HG03378 (cell line): ENCODE results near the gene ASPHD1.
"Not testable (repeated sequence)": the region's sequence is repeated elsewhere in the genome, so short reads cannot be mapped to it uniquely, and the experiment has no call there.

Experiments used
- ATAC-seq: cut with Tn5 transposase; IDR thresholded peaks from one replicate; pipeline ENCODE4 v1.9.1; 2021; ENCODE audit warnings: mild to moderate bottlenecking, moderate library complexity; ENCODE audit not compliant: unreplicated experiment

ASPHD1 gene

GRCh38 chr16:29927070-29927905 lies 27.0 kb downstream of the ASPHD1 start:
- ATAC-seq: no peak

GRCh38 chr16:29931750-29932149 lies 31.5 kb downstream of the ASPHD1 start:
- not testable (repeated sequence) for ATAC-seq

GRCh38 chr16:29940656-29941055 lies 40.4 kb downstream of the ASPHD1 start:
- no peak for ATAC-seq

DNA sequence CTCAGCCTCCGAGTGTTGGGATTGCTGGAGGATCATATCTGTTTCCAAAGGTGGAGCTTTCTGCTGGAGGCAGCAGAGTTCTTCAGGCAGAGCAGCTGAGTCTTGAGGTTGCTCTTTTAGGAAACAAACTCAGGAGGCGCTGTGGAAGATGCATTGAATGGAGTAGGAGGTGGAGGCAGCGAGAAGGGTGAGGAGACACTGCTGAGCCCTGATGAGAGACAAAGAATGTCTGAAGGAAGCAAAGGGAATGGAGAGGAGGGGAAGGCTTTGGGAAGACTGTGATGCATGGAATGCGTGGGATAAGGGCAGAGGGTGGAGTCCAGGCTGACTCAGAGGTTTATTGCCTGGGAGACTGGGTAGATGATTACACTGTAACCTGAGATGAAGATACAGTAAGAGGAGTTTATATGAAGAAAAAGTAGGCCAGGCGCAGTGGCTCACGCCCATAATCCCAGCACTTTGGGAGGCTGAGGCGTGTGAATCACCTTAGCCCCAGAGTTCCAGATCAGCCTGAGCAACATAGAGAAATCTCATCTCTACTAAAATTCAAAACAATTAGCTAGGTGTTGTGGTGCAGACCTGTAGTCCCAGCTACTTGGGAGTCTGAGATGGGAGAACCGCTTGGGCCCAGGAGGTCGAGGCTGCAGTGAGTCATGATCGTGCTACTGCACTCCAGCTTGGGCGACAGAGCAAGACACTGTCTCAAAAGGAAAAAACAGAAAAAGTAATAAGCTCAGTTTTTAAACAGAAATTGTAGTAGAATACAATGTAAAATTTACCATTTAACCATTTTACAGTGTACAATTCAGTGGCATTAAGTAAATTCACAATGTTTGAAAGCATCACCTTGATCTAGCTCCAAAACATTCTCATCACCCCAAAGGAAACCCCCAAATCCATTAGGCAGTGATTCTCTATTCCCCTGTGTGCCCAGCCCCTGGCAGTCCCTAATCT lies 43.8 kb downstream of the ASPHD1 start:
- no peak for ATAC-seq

DNA sequence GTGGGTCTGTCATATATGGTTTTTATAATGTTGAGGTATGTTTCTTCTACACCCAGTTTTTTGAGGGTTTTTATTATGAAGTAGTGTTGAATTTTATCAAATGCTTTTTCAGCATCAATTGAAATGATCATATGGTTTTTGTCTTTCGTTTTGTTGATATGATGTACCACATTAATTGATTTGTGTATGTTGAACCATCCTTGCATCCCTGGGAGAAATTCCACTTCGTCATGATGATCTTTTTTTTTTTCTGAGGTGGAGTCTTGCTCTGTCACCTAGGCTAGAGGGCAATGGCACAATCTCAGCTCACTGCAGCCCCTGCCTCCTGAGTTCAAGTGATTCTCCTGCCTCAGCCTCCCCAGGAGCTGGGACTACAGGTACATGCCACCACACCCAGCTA lies 47.6 kb downstream of the ASPHD1 start:
- no peak for ATAC-seq

DNA sequence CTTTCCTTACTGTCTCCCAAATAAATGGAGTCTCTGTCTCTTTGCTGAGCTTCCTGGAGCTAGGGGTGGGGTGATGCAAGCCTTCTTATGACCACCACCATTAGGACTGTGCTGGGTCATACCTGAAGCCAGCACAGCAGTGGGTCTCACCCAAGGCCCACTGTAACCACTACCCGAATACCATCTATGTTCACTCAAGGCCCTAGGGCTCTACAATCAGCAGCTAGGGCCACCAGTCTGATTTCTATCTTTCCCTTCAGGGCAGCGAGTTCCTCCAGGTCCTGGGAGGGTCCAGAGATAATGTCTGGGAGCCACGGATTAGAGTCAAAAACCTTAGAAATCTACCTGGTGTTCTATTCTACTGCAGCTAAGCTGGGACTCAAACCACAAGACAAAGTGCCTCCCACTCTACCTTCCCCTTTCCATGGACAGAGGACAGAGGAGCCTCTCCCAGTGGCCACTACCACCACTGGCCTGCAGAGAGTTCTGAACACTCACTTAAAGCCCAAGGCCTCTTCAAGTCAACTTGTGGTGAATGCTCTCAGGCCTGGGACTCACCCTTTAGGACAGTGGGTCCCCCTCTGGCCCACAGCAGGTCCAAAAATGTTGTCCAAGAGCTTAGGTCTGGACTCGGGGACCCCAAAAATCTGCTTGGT lies 50.6 kb downstream of the ASPHD1 start:
- ATAC-seq: no peak

DNA sequence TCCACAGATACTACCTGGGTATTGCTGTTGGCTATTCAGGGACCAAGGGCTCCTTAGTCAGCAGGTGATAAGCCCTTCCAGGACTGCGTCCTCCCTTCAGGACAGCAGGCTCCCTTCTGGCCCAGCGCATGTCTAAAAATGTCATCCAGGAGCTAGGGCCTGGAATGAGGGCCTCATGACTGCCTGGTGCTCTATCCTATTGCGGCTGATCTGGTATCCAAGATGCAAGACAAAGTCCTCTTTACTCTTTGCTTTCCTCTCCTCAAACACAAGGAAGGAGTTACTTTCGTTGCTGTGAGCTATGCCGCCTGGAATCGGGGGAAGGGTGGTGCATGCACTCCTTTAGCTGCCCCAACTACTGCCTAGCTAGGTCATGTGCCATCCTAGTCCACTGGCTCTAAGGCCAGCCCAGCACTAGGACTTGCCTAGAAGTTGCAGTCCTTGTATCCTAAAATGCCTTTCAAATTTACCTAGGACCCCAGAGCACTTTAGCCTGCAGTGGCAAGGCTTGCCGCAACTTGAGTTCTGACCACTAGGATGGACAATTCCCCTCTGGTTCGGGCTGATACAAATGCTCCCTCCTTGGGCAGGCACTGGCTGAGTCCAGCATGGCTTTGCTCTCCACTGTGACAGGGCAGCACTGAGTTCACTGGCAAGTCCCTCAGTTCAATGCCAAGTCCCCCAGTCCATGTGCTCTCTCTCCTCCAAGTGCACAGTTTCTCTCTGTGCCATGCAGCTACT lies 51.5 kb downstream of the ASPHD1 start:
- no peak for ATAC-seq
